SK-N-SH treated with all-trans-retinoic acid at 6 μM for 48 hours (cell line): ENCODE results near the gene IZUMO3.

Source experiments
- ATAC-seq: fragments of 200-7000 bp; cut with Tn5 transposase; 3 replicates; pipeline ENCODE4 v1.9.1; 2020; ENCODE audit warnings: mild to moderate bottlenecking, moderate library complexity
- ARNTL ChIP-seq: fragments of 450-650 bp; formaldehyde crosslinking; IDR thresholded peaks from 2 replicates; pipeline ENCODE4 v1.5.0; 2020; ENCODE audit warnings: low read depth, mild to moderate bottlenecking, moderate library complexity, borderline replicate concordance
- CSDC2 ChIP-seq: fragments of 250-450 bp; sonication (Bioruptor Pico); IDR thresholded peaks from 2 replicates; pipeline ENCODE4 v1.5.0; 2020; ENCODE audit warnings: mild to moderate bottlenecking, moderate library complexity
- CSRNP3 ChIP-seq: fragments of 250-450 bp; sonication (Bioruptor Pico); IDR thresholded peaks from 2 replicates; pipeline ENCODE4 v1.5.1; 2021; ENCODE audit warnings: mild to moderate bottlenecking, moderate library complexity
- ESRRG ChIP-seq: fragments of 250-450 bp; sonication (Bioruptor Pico); IDR thresholded peaks from 2 replicates; pipeline ENCODE4 v1.6.1; 2021; ENCODE audit warnings: mild to moderate bottlenecking
- GLIS3 ChIP-seq: fragments of 250-450 bp; sonication (Bioruptor Pico); IDR thresholded peaks from 2 replicates; pipeline ENCODE4 v1.5.0; 2020; ENCODE audit warnings: mild to moderate bottlenecking, moderate library complexity
- ISL1 ChIP-seq: fragments of 250-450 bp; sonication (Bioruptor Pico); IDR thresholded peaks from 2 replicates; pipeline ENCODE4 v2.1.2; 2022; ENCODE audit warnings: mild to moderate bottlenecking, moderate library complexity
- OSR1 ChIP-seq: fragments of 250-450 bp; sonication (Bioruptor Pico); IDR thresholded peaks from 2 replicates; pipeline ENCODE4 v1.8.0; 2022; ENCODE audit warnings: moderate library complexity, mild to moderate bottlenecking, inconsistent platforms
- PATZ1 ChIP-seq: fragments of 250-450 bp; sonication (Bioruptor Pico); IDR thresholded peaks from 2 replicates; pipeline ENCODE4 v1.8.0; 2020; ENCODE audit warnings: mild to moderate bottlenecking, moderate library complexity, borderline replicate concordance
- PPARA ChIP-seq: fragments of 250-450 bp; sonication (Bioruptor Pico); IDR thresholded peaks from 2 replicates; pipeline ENCODE4 v1.5.0; 2020; ENCODE audit warnings: mild to moderate bottlenecking, borderline replicate concordance
- SNAI2 ChIP-seq: fragments of 250-450 bp; sonication (Bioruptor Pico); IDR thresholded peaks from 2 replicates; pipeline ENCODE4 v1.5.0; 2020; ENCODE audit warnings: mild to moderate bottlenecking, moderate library complexity
- TCF4 ChIP-seq: fragments of 250-450 bp; sonication (Bioruptor Pico); IDR thresholded peaks from 2 replicates; pipeline ENCODE4 v1.8.0; 2021; ENCODE audit warnings: mild to moderate bottlenecking, moderate library complexity, borderline replicate concordance
- TOX ChIP-seq: fragments of 250-450 bp; sonication (Bioruptor Pico); IDR thresholded peaks from 2 replicates; pipeline ENCODE4 v1.8.0; 2021; ENCODE audit warnings: mild to moderate bottlenecking, moderate library complexity, borderline replicate concordance
- TSHZ2 ChIP-seq: fragments of 250-450 bp; sonication (Bioruptor Pico); IDR thresholded peaks from 2 replicates; pipeline ENCODE4 v1.5.0; 2020; ENCODE audit warnings: mild to moderate bottlenecking, moderate library complexity
- ZC3H10 ChIP-seq: fragments of 250-450 bp; sonication (Bioruptor Pico); IDR thresholded peaks from 2 replicates; pipeline ENCODE4 v1.5.1; 2021; ENCODE audit warnings: mild to moderate bottlenecking, moderate library complexity
- ZFP3 ChIP-seq: fragments of 250-450 bp; sonication (Bioruptor Pico); IDR thresholded peaks from 2 replicates; pipeline ENCODE4 v1.5.0; 2020; ENCODE audit warnings: mild to moderate bottlenecking, moderate library complexity
- ZNF70 ChIP-seq: fragments of 450-650 bp; formaldehyde crosslinking; IDR thresholded peaks from 2 replicates; pipeline ENCODE4 v1.5.0; 2020; ENCODE audit warnings: mild to moderate bottlenecking, moderate library complexity
- TF ChIP-seq, protein P1 (sequence below): fragments of 250-450 bp; sonication (Bioruptor Pico); IDR thresholded peaks from 2 replicates; pipeline ENCODE4 v1.8.0; 2021; ENCODE audit warnings: low read depth, mild to moderate bottlenecking, moderate library complexity, borderline replicate concordance
- TF ChIP-seq, protein P2 (sequence below): fragments of 250-450 bp; sonication (Bioruptor Pico); IDR thresholded peaks from 2 replicates; pipeline ENCODE4 v1.5.1; 2020; ENCODE audit warnings: low read depth, mild to moderate bottlenecking, moderate library complexity

Gene IZUMO3

DNA sequence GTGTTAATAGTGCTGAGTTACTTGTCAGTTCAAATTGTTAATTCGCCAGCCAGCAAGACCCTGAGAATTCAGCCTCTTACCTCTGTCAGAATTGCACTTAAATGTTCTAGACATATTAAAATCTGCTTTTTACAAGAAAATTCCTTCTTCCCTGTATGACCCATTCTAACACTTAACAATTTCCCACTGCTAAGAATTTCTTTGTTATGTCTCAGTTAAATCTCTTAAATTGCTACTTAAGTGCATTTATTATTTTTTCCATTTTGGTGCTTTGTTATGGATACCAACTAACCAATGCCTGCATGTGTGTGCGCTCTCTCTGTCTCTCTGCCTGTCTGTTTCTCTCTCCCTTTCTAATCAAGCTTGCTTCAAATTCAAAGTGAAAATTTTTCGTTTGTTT, 44.9 kb downstream of the IZUMO3 start:
- TF ChIP-seq ZNF70 (CRISPR knock-in tag) (no peak), PATZ1 (CRISPR knock-in tag) (no peak), OSR1 (CRISPR knock-in tag) (no peak), ARNTL (CRISPR knock-in tag) (no peak), TSHZ2 (CRISPR knock-in tag) (no peak)
- no peak for ATAC-seq

DNA sequence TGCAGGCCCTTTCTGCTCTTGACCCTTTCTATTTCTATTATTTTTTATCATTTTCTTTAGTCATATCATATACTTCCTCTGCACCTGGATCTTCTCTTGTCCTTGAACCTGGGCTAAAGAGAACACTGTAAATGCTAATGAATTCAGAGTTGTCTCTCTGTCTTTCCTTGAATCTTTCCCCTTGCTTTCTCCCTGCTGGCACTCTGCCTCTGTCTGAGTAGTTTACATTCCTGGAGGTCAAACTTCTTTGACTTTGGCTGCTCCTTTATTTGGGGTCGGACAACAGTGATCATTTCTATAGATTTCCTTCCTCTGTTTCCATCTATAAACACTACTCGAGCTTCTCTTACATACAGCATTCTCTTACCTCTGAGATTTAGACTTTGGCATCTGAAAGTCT, 47.1 kb downstream of the IZUMO3 start:
- no peak for ATAC-seq
- no peak for TF ChIP-seq TSHZ2 (CRISPR knock-in tag)
- no peak for TF ChIP-seq PATZ1 (CRISPR knock-in tag)
- TF ChIP-seq CSRNP3 (CRISPR knock-in tag), result no peak
- TF ChIP-seq CSDC2, result no peak
- TF ChIP-seq ZFP3 (CRISPR knock-in tag), result no peak
- no peak for TF ChIP-seq SNAI2 (CRISPR knock-in tag)
- no peak for TF ChIP-seq TOX
- no peak for TF ChIP-seq ESRRG (CRISPR knock-in tag)
- TF ChIP-seq TCF4, result no peak
- no peak for TF ChIP-seq ISL1 (CRISPR knock-in tag)
- TF ChIP-seq, protein P1, sequence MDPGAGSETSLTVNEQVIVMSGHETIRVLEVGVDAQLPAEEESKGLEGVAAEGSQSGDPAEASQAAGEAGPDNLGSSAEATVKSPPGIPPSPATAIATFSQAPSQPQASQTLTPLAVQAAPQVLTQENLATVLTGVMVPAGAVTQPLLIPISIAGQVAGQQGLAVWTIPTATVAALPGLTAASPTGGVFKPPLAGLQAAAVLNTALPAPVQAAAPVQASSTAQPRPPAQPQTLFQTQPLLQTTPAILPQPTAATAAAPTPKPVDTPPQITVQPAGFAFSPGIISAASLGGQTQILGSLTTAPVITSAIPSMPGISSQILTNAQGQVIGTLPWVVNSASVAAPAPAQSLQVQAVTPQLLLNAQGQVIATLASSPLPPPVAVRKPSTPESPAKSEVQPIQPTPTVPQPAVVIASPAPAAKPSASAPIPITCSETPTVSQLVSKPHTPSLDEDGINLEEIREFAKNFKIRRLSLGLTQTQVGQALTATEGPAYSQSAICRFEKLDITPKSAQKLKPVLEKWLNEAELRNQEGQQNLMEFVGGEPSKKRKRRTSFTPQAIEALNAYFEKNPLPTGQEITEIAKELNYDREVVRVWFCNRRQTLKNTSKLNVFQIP (CRISPR knock-in tag), result no peak
- no peak for TF ChIP-seq PPARA (CRISPR knock-in tag)
- TF ChIP-seq GLIS3 (CRISPR knock-in tag), result no peak
- TF ChIP-seq ZNF70 (CRISPR knock-in tag), result no peak
- TF ChIP-seq ZC3H10 (CRISPR knock-in tag), result no peak
- TF ChIP-seq, protein P2, sequence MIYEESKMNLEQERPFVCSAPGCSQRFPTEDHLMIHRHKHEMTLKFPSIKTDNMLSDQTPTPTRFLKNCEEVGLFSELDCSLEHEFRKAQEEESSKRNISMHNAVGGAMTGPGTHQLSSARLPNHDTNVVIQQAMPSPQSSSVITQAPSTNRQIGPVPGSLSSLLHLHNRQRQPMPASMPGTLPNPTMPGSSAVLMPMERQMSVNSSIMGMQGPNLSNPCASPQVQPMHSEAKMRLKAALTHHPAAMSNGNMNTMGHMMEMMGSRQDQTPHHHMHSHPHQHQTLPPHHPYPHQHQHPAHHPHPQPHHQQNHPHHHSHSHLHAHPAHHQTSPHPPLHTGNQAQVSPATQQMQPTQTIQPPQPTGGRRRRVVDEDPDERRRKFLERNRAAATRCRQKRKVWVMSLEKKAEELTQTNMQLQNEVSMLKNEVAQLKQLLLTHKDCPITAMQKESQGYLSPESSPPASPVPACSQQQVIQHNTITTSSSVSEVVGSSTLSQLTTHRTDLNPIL (CRISPR knock-in tag), result no peak
